NCI-H69 (cell line): ENCODE measurements around the gene KLRC3.
"Not testable (repeated sequence)": the region's sequence is repeated elsewhere in the genome, so short reads cannot be mapped to it uniquely, and the experiment has no call there.

ENCODE experiments used
- DNase-seq: peaks from one replicate; lab custom pipeline; 2025; lab: John Stamatoyannopoulos, UW

The KLRC3 gene

DNA sequence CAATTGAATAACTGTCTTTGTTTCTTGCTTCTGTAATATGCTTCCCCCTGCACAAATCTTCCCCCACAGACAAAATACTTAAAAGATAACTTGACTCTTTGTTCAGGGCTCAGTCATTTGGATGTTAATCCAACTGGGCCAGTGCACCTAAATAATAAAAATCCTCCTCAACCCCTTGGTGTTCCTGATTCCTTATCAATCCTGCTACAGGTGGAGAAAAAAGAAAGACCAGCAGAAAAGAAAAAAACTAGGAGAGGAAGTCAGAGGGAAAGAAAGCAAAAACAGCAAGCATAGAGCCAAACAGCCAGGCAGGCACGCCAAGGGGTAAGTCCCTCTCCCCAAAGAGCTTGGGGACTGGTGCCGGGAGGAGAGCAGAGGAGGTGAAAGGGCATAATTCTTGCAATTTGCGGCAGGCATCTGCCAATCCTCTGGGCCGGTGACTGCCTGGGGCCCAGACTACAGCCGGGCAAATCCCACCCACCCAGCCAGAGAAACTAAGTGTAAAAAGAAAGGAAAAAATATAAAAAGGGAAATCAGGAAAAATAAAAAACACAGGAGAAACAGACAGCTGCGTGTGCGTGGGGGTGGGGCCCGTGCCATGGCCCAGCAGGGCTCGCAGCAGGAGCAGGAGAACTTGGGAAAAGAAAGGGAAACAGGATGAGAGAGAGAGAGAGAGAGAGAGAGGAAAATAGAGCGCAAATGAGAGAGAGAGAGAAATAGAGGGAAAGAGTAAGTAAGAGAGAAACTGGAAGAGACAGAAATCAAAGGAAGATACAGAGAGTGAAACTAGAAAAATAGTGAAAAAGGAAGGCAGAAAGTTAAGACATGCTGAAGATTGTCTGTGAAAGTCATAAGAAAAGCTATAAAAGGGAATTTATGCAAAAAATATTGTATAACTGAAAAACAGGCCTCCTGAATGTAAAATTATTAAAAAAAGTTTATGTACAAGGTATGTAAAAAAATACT, 51.9 kb downstream of the KLRC3 start:
- no peak for DNase-seq

- not testable (repeated sequence) for DNase-seq
These were observed 52.7 kb downstream of the KLRC3 start for GRCh38 chr12:10367714-10368113.

DNA sequence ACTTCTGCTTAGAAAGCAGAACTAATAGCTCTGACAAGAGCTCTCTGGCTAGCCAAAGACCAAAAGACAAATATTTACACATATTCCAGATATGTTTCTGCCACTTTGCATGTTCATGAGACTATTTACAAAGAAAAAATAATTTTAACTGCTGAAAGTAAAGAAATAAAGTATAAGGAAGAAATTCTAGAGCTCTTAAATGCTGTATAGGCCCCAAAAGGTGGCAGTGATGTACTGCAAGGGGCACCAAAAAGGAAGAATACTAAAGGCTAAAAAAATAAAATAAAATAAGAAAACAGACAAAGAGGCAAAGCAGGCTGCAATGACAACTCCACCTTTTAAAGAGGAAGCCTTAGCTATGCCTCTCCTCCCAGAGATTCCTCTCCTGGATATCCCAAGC, 53.5 kb downstream of the KLRC3 start:
- DNase-seq: no peak

DNA sequence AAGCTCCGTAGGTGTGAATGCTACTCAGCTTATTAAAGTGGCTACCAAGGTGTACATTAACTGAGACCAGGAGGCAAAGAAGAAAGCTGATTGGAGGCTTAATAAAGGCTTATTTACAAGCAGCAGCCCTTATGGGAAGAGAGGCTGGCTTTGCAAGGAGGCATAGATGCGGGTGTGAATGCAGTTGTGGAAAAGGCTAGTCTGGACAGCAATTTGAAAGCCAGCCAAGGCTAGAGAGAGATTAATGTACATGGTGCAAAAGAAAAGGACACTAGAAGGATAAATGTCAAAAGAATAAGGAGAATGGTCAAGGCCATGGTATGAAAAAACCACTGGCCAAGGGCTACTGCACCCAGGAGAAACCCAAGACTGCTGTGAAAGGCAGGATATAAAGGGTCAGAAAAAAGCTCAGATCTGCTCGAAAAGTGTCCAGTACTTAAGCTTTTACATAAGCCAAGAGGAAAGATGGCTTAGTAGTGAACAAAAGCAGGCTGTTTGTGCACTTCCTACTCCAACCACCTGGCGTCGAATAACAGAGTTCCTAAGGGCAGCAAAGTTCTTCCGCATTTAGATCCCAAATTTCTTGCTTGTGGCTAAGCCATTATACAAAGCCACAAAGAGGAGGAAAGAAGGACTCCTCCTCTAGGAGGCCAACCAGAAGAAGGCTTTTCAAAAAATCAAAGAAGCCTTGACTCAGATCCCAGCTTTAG, 54.5 kb downstream of the KLRC3 start:
- DNase-seq: no peak

DNA sequence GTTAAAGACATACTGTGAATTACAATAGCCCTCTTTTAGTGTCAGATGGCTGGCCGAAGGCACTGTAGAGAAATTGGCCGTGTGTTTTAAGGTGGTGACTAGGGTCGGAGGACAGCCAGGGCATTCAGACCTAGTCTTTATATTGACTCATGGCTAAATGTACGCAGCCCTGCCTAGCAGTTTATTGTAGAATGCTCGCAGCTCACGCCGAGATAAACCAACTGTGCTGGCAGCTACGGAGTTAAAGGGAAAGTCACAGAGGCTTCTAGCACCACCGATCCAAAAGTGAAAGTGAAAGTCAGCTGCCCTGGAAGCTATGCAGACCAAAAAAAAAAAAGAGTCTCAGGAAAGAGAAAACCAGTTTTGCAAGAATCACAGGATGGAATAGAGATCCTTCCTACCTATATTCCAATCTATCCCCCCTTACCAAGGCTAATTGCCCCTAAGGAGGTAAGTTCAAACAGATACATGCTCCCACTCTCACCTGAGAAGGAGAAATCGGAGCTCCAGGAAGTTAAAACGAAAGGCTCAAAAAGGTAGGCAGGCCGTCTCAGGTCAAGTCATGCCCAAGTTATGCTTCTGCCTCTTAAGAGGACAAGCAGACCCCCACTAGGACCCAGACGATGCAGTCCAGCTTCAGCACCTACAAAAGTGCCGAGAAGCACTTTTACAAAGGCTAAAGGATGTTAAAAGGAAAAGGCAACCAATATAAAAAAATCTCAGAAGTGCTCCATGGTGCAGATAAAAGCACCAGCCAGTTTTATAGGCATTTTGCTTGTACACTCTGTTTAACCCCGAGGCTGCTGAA, 55.4 kb downstream of the KLRC3 start:
- DNase-seq: peak; percentile 53

GRCh38 chr12:10363914-10364814, 56.2 kb downstream of the KLRC3 start:
- DNase-seq: no peak

DNA sequence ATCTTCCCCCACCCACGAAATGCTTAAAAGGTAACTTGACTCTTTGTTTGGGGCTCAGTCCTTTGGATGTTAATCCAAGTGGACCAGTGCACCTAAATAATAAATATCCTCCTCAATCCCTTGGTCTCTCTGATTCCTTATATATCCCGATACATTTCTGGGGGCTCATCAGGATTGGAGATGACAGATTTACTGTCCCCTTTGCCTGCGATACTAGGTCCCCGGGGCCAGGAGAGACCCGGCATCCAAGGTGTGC, 56.8 kb downstream of the KLRC3 start:
- no peak for DNase-seq

- no peak for DNase-seq
These were observed 57.4 kb downstream of the KLRC3 start for GRCh38 chr12:10362828-10363657.

- DNase-seq: no peak
These were observed 58.1 kb downstream of the KLRC3 start for GRCh38 chr12:10362325-10362724.
